ENCODE measurements around the gene WDR53. TPM values are rescaled to one million over a fixed set of nuclear protein-coding genes. Genes with fewer than 3 reads are reported as not detected.

The WDR53 gene
- polyA plus RNA-seq, 1 donor from 2014 or later: 4.3 TPM

DNA sequence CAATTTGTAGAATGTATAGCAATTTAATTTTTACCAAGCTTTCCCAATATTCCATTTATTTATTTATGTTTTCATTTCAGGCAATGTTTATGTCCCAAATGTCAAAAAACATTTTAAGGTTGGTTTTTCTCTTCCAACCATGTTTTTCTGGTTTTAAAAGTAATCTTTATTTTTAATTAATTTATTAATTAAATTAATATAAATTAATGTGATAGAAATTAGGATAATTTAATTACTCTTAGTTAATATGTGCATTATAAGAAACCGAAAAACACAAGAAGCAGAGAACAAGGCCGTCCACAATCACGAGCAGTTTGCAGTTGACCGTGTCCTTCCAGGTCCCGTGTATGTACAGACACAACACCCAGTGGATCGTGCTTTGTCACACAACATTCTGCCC, 34.3 kb upstream of the WDR53 start:
- Histone ChIP-seq H3F3A (ENCODE audit: insufficient read depth, low read length, poor library complexity, severe bottlenecking) (no peaks in the 10 kb centered on the region), H3K9ac (ENCODE audit: low read length) (no peak overlapping the region), H3K27me3 (ENCODE audit: insufficient read depth, low read depth, low read length) (no peaks in the 10 kb centered on the region), H3K9me2 (ENCODE audit: insufficient read depth, low read length) (no peaks in the 10 kb centered on the region), H3K36me3 (ENCODE audit: insufficient read depth, low read length) (no peaks in the 10 kb centered on the region), H2AFZ (ENCODE audit: low read depth, low read length) (no peak overlapping the region), H3K4me2 (ENCODE audit: low read length) (no peak overlapping the region), H3K4me3 (ENCODE audit: low read length) (no peak overlapping the region), H3K27ac (ENCODE audit: low read length) (no peak overlapping the region), H3K9me3 (ENCODE audit: low read length) (no peaks in the 10 kb centered on the region), H3K79me2 (replicated peaks; ENCODE audit: insufficient read depth, low read length) (no peaks in the 10 kb centered on the region), H4K20me1 (ENCODE audit: insufficient read depth) (no peaks in the 10 kb centered on the region)
- TF ChIP-seq RAD21 (conservative IDR thresholded peaks at IDR 0.05) (no peak), TAF1 (IDR thresholded peaks at IDR 0.05; ENCODE audit: low read depth) (no peak), EZH2 (IDR thresholded peaks at IDR 0.05; ENCODE audit: borderline replicate concordance, insufficient read depth, low read length, poor library complexity, severe bottlenecking) (no peak), MXI1 (conservative IDR thresholded peaks at IDR 0.05; ENCODE audit: poor library complexity, severe bottlenecking) (no peak), SMC3 (conservative IDR thresholded peaks at IDR 0.05; ENCODE audit: poor library complexity) (no peak), POLR2AphosphoS5 (IDR thresholded peaks at IDR 0.05) (no peak), EP300 (conservative IDR thresholded peaks at IDR 0.05; ENCODE audit: poor library complexity, severe bottlenecking) (no peak)
- TF ChIP-seq, protein P1, sequence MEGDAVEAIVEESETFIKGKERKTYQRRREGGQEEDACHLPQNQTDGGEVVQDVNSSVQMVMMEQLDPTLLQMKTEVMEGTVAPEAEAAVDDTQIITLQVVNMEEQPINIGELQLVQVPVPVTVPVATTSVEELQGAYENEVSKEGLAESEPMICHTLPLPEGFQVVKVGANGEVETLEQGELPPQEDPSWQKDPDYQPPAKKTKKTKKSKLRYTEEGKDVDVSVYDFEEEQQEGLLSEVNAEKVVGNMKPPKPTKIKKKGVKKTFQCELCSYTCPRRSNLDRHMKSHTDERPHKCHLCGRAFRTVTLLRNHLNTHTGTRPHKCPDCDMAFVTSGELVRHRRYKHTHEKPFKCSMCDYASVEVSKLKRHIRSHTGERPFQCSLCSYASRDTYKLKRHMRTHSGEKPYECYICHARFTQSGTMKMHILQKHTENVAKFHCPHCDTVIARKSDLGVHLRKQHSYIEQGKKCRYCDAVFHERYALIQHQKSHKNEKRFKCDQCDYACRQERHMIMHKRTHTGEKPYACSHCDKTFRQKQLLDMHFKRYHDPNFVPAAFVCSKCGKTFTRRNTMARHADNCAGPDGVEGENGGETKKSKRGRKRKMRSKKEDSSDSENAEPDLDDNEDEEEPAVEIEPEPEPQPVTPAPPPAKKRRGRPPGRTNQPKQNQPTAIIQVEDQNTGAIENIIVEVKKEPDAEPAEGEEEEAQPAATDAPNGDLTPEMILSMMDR (IDR thresholded peaks at IDR 0.05; ENCODE audit: poor library complexity, severe bottlenecking): no peak
- TF ChIP-seq, protein P2, sequence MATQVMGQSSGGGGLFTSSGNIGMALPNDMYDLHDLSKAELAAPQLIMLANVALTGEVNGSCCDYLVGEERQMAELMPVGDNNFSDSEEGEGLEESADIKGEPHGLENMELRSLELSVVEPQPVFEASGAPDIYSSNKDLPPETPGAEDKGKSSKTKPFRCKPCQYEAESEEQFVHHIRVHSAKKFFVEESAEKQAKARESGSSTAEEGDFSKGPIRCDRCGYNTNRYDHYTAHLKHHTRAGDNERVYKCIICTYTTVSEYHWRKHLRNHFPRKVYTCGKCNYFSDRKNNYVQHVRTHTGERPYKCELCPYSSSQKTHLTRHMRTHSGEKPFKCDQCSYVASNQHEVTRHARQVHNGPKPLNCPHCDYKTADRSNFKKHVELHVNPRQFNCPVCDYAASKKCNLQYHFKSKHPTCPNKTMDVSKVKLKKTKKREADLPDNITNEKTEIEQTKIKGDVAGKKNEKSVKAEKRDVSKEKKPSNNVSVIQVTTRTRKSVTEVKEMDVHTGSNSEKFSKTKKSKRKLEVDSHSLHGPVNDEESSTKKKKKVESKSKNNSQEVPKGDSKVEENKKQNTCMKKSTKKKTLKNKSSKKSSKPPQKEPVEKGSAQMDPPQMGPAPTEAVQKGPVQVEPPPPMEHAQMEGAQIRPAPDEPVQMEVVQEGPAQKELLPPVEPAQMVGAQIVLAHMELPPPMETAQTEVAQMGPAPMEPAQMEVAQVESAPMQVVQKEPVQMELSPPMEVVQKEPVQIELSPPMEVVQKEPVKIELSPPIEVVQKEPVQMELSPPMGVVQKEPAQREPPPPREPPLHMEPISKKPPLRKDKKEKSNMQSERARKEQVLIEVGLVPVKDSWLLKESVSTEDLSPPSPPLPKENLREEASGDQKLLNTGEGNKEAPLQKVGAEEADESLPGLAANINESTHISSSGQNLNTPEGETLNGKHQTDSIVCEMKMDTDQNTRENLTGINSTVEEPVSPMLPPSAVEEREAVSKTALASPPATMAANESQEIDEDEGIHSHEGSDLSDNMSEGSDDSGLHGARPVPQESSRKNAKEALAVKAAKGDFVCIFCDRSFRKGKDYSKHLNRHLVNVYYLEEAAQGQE (IDR thresholded peaks at IDR 0.05; ENCODE audit: borderline replicate concordance): no peak

DNA sequence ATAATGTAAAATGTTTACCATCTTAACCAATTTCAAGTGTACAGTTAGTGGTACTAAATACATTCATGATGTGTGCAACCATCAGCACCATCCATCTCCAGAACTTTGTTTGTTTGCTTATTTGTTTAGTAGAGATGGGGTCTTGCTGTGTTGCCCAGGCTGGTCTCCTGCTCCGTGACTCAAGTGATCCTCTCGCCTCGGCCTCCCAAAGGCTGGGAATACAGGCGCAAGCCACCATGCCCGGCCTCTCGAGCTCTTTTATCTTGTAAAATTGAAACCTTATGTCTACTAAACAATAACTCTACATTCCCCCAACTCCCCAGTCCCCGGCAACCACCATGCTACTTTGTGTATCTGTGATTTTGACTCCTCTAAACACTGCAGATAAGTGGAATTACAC, 32.0 kb upstream of the WDR53 start:
- Histone ChIP-seq H3K4me3 (ENCODE audit: low read length) (no peak overlapping the region), H3K9me3 (ENCODE audit: low read length) (no peaks in the 10 kb centered on the region), H3F3A (ENCODE audit: insufficient read depth, low read length, poor library complexity, severe bottlenecking) (no peaks in the 10 kb centered on the region), H3K36me3 (ENCODE audit: insufficient read depth, low read length) (no peaks in the 10 kb centered on the region), H3K79me2 (replicated peaks; ENCODE audit: insufficient read depth, low read length) (no peaks in the 10 kb centered on the region), H2AFZ (ENCODE audit: low read depth, low read length) (no peak overlapping the region), H3K9me2 (ENCODE audit: insufficient read depth, low read length) (no peaks in the 10 kb centered on the region), H3K27me3 (ENCODE audit: insufficient read depth, low read depth, low read length) (no peaks in the 10 kb centered on the region), H4K20me1 (ENCODE audit: insufficient read depth) (no peaks in the 10 kb centered on the region), H3K4me2 (ENCODE audit: low read length) (no peak overlapping the region), H3K27ac (ENCODE audit: low read length) (no peak overlapping the region), H3K9ac (ENCODE audit: low read length) (no peak overlapping the region)
- no peak for TF ChIP-seq SMC3 (conservative IDR thresholded peaks at IDR 0.05; ENCODE audit: poor library complexity)
- no peak for TF ChIP-seq MXI1 (conservative IDR thresholded peaks at IDR 0.05; ENCODE audit: poor library complexity, severe bottlenecking)
- no peak for TF ChIP-seq POLR2AphosphoS5 (IDR thresholded peaks at IDR 0.05)
- TF ChIP-seq, protein P2 (IDR thresholded peaks at IDR 0.05; ENCODE audit: borderline replicate concordance): no peak
- no peak for TF ChIP-seq EZH2 (IDR thresholded peaks at IDR 0.05; ENCODE audit: borderline replicate concordance, insufficient read depth, low read length, poor library complexity, severe bottlenecking)
- TF ChIP-seq, protein P1 (IDR thresholded peaks at IDR 0.05; ENCODE audit: poor library complexity, severe bottlenecking): no peak
- TF ChIP-seq RAD21 (conservative IDR thresholded peaks at IDR 0.05): no peak
- TF ChIP-seq TAF1 (IDR thresholded peaks at IDR 0.05; ENCODE audit: low read depth): no peak
